Activated CD8-positive, alpha-beta memory T cell treated with anti-CD3 and anti-CD28 coated beads, Interleukin-2, amount 50 U/mL, for 48 hours (primary cell): ENCODE measurements around the gene OR10G7.
"Not testable (repeated sequence)": the region's sequence is repeated elsewhere in the genome, so short reads cannot be mapped to it uniquely, and the experiment has no call there.

Source experiments
- DNase-seq: peaks from one replicate; pipeline ENCODE4 v3.0.0-alpha.2; 2020

Gene OR10G7

DNA sequence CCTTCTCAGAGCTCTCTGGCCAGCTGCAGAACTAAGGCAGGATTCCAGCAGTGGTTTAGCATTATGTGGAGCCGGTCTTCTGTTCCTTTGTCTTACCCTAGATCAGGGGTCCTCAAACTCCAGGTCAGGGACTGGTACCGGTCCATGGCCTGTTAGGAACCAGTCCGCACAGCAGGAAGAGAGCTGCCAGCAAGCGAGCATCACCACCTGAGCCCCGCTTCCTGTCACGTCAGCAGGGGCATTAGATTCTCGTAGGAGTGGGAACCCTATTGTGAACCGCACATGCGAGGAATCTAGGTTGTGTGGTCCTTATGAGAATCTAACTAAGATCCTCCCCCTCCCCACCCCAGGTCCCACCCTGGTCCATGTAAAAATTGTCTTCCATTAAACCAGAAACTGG lies 1.6 kb downstream of the OR10G7 start:
- no peak for DNase-seq

DNA sequence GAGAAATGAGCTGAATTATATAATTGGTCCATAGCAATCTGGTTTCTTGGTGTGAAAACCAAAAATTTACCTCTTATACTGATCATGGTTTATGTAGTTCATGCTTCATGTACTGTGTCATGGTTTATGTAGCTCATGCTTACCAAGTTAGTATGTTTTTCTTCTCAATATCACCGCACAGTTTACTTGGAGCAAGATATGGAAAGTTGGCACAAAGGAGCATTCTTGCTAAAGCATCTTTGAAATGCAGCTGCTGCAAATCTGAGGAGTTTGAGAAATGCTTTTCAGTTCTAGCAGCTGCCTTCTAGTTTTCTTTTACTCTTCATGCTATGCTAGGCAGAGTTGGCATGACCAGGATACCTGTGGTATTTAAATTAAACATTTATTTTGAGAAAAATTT lies 4.5 kb downstream of the OR10G7 start:
- no peak for DNase-seq

DNA sequence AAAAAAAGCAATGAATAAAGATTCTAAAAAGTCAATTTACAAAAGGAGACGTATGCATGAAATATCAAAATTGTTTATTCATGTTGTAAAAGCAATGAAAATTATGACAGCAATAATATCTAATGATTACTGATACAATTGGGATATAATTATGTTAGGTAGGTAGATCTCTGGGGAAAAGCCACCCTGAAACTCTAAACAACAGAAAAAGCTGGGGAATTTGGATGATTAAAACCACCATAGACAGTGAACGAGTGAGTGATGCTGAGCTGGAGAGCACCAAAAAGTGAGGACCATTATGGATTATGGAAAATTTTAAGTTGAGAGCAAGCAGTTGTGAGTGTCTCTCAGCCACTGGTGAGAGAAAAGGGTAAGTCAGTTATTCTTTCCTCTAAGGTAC lies 14.6 kb downstream of the OR10G7 start, which contains the start of gene OR10G8:
OR10G8 (plus strand) TSS at position 301 of the 400 bp plus-strand sequence. CDS start 2,825 bp downstream, outside the sequence.
- DNase-seq = no peak

DNA sequence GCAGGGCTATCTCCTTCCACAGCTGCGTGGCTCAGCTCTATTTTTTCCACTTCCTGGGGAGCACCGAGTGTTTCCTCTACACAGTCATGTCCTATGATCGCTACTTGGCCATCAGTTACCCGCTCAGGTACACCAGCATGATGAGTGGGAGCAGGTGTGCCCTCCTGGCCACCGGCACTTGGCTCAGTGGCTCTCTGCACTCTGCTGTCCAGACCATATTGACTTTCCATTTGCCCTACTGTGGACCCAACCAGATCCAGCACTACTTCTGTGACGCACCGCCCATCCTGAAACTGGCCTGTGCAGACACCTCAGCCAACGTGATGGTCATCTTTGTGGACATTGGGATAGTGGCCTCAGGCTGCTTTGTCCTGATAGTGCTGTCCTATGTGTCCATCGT lies 25.3 kb downstream of the OR10G7 start:
- not testable (repeated sequence) for DNase-seq

DNA sequence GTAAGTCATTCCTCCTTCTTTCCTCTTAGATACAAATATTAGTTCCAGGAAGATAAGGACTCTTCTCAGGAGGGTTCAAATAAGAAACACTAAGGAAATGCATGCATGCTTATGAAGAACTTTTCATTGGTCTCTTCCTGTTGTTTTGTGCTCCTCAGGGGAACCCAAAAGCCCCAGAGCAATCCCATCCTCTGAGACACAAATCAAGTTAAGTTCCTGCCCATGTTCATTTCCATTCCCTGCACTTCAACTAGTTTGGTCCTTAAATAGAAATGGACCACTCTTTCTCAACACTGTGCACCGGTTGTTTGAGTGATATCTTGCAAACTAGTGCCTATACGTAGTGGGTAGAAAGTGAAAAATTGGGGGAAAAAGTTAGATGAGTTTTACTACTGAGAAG lies 28.4 kb downstream of the OR10G7 start, which contains the start of gene OR10G4:
OR10G4 (plus strand) TSS at position 301 of the 400 bp plus-strand sequence. CDS start 2,578 bp downstream, outside the sequence.
- no peak for DNase-seq

DNA sequence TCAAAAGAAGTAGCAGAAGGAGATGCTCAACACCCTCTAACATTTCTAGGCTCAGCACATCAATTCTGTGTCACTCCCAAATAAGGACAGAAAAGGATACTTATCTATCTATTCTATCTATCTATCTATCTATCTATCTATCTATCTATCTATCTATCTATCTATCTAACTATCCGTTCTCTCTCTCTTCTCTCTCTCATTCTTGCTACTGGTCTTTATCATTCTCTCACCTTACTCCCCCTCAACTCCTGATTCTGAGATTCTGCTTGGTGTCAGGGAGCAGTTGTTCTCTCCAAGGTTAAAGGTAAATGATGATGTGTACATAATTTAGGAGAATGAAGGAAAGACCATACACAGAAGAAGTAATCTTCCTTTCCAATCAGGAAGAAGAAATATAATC lies 46.0 kb downstream of the OR10G7 start, which contains the start of gene OR10G6:
OR10G6 (minus strand) TSS at position 43 of the 400 bp plus-strand sequence; CDS start at position 43, 0 bp downstream.
- DNase-seq = no peak
